ENCODE measurements around the gene CANT1.

DNA sequence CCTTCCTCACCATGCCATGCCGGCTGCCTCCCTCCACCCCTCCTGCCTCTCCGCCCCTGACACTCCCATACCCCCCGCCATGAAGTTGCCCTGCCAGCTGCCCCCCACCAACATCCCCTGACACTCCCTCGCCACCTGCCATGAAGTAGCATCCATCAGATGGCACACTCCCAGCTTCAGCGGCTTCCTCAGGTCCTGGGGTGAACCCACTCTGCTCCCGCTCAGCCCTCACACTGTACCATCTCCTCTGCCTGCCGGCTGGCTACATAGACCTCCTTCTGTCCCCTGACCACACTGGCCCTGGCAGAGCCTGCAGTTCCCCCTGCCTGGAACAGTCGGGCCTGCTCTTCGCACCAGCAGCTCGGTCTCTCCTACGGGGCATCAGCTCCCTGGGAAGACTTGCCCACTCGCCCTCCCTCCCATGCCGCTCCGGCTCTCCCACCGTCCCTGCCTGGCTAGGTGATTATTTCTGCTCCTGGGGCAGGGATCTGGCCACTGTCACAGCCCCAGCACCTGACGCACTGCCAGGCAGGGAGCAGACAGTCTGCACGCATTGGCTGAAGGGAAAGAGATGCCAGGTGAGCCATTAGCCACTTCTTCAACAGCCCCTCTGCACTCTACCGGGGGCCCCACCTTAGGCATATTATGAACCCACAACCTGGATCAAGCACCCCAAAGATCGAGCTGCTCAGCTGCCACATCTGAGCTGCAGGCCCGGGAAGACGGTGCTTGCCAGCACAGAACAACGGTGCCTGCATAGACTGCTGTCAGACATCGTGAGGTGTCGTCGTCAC is 9.0 kb downstream of the CANT1 start:
- TF ChIP-seq, protein P1, sequence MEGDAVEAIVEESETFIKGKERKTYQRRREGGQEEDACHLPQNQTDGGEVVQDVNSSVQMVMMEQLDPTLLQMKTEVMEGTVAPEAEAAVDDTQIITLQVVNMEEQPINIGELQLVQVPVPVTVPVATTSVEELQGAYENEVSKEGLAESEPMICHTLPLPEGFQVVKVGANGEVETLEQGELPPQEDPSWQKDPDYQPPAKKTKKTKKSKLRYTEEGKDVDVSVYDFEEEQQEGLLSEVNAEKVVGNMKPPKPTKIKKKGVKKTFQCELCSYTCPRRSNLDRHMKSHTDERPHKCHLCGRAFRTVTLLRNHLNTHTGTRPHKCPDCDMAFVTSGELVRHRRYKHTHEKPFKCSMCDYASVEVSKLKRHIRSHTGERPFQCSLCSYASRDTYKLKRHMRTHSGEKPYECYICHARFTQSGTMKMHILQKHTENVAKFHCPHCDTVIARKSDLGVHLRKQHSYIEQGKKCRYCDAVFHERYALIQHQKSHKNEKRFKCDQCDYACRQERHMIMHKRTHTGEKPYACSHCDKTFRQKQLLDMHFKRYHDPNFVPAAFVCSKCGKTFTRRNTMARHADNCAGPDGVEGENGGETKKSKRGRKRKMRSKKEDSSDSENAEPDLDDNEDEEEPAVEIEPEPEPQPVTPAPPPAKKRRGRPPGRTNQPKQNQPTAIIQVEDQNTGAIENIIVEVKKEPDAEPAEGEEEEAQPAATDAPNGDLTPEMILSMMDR (conservative IDR thresholded peaks at IDR 0.05; ENCODE audit: low read depth, low read length): no peak
- TF ChIP-seq EZH2 (IDR thresholded peaks at IDR 0.05; ENCODE audit: borderline replicate concordance, low read depth, low read length, poor library complexity, severe bottlenecking): no peak
